GM12801 (cell line): ENCODE data around the gene DHX34.

Experiments used
- CTCF ChIP-seq: IDR thresholded peaks from one replicate; pipeline ENCODE4 v1.5.1; 2011; ENCODE audit warnings: control low read depth; ENCODE audit not compliant: insufficient read length; ENCODE audit errors: extremely low read depth

The DHX34 gene

GRCh38 chr19:47362321-47362720 is 13.2 kb downstream of the DHX34 start:
- no peak for TF ChIP-seq CTCF

DNA sequence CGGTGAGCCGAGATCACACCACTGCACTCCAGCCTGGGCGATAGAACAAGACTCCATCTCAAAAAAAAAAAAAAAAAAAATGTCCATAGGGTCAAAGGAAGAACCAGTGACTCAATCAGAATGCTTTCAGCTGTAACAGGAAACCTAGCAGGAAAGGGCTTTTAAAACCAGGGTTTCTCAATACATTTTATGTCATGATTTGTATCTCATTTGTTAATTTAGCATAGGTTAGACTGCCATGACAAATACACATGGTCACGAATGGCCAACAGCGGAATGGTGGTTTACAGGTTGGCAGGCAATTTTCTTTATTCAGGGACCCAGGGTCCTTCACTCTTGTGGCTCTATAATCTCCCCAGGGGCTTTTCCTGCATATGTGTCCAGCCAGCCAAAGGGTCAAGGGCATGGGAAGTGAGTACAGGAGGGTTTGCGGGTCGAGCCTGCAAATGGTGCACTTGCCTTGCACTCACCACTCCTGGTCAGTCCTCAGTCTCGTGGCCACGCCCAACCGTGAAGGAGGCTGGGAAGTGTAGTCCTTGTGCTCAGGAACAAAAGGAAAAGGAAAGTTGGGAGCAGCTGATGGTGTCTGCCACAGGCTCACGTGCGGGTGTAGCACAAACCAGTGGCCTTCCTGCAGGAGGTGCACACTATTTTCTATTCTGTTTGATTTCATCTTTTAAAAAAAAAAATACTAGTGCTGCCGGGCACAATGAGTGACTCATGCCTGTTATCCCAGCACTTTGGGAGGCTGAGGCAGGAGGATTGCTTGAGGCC is 14.8 kb downstream of the DHX34 start:
- TF ChIP-seq CTCF, result no peak

DNA sequence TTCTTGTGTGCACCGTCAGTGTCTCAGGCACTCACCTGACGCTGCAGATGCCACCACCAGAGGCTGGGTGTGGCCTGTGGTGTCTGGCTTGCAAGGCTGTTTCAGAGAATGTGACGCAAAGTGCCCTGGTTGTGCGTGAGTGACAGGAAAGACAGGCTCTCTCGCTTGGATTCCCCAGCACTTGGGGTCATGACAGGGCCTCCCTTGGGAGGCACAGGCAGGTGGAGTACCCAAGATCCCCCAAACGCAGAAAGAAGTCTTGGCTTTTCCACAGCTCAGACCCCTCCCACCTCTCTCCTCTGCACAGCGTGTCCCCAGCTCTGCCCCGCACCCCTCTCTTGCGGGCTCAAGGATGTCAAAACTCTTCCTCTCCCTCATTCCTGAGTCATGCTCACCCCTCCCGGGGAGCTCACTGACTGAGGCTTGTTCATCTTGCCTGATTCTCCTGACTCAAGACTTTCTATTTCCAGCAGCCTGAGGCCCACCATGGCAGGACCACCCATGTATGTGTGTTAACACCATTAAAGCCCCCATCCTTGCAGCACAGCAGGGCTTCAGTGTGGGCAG is 21.0 kb downstream of the DHX34 start:
- TF ChIP-seq CTCF, result no peak

- no peak for TF ChIP-seq CTCF
Observed at GRCh38 chr19:47371261-47371660, 22.1 kb downstream of the DHX34 start.

DNA sequence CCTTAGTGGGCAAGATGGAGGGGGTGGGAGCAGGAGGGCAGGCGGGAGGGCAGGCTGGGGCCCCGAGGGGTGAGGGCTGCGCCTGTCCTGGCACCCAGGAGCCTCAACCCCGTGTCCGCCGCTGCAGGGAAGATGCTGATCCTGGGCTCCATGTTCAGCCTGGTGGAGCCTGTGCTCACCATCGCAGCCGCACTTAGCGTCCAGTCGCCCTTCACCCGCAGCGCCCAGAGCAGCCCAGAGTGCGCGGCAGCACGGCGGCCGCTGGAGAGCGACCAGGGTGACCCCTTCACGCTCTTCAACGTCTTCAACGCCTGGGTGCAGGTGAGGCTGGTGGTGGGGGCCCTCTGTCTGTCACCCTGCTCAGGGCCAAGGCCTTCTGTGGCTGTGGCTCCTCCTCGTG is 23.5 kb downstream of the DHX34 start:
- TF ChIP-seq CTCF, result no peak

DNA sequence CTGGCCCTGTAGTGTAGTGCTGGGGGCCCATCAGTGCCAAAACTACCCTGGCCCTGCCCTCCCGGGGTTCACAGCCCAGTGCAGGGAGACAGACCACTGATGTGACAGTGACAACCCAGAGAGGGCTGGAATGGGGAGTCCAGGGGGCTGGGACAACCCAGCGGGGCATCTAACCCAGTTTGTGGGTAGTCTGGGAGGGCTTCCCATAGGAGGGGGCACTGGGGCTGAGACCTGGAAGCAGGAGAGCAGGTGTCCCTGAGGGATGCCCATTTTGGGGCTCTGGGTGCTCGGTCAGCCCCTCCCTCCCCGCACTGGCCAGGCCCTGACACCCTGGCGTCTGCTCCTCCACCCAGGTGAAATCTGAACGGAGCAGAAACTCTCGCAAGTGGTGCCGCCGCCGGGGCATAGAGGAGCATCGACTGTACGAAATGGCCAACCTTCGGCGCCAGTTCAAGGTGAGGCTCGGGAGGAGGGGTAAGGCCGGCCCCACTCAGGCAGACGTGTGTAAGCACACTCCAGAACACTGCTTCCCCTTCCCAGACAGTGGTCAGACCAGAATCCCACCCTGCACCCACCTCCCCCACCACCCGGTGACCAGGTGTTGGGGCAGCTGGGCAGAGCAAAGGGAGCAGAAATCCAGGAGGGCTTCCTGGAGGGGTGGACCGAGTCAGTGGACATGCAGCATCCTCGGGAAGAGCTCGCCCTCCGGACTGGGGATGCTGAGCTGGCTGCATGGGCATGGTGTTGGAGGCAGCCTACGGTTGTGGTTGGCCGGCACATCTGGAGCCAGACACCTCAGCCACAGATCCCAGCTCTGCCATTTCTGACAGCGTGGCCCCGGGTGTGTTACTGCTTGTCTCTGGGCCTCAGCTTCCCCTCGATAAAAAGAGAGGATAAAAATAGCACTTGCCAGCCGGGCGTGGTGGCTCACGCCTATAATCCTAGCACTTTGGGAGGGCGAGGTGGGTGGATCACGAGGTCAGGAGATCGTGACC is 24.4 kb downstream of the DHX34 start:
- no peak for TF ChIP-seq CTCF
